Trophoblast cell (in vitro differentiated cells and primary cell): ENCODE results near the gene CR1.
"Not testable (repeated sequence)": the region's sequence is repeated elsewhere in the genome, so short reads cannot be mapped to it uniquely, and the experiment has no call there.

ENCODE experiments used
- DNase-seq, 2 donors: peaks; one replicate each; pipeline ENCODE4 v3.0.0-alpha.2; 2016
- H2AFZ ChIP-seq: 2 replicates; pipeline ENCODE4 v1.6.1; 2013; ENCODE audit warnings: low read length, moderate library complexity, mild to moderate bottlenecking; ENCODE audit not compliant: insufficient read depth, poor library complexity
- H2AK5ac ChIP-seq: 2 replicates; pipeline ENCODE4 v1.6.1; 2013; ENCODE audit warnings: mild to moderate bottlenecking, low read length
- H2BK120ac ChIP-seq: 2 replicates; pipeline ENCODE4 v1.6.1; 2013; ENCODE audit warnings: low read length, mild to moderate bottlenecking, moderate library complexity; ENCODE audit not compliant: insufficient read depth, poor library complexity
- H2BK12ac ChIP-seq: 2 replicates; pipeline ENCODE4 v1.6.1; 2013; ENCODE audit warnings: mild to moderate bottlenecking, low read length, moderate library complexity
- H2BK5ac ChIP-seq: 2 replicates; pipeline ENCODE4 v1.6.1; 2013; ENCODE audit warnings: low read length, low read depth, moderate library complexity, mild to moderate bottlenecking; ENCODE audit not compliant: poor library complexity
- H3K14ac ChIP-seq: 2 replicates; pipeline ENCODE4 v1.6.1; 2013; ENCODE audit warnings: mild to moderate bottlenecking, low read length
- H3K18ac ChIP-seq: 2 replicates; pipeline ENCODE4 v1.6.1; 2013; ENCODE audit warnings: mild to moderate bottlenecking, low read length
- H3K23ac ChIP-seq: 2 replicates; pipeline ENCODE4 v1.6.1; 2013; ENCODE audit warnings: low read length
- H3K27ac ChIP-seq: 2 replicates; pipeline ENCODE4 v1.5.1; 2013; ENCODE audit warnings: low read depth, mild to moderate bottlenecking, inconsistent platforms, low read length, moderate library complexity
- H3K27me3 ChIP-seq: 2 replicates; pipeline ENCODE4 v1.6.1; 2013; ENCODE audit warnings: inconsistent platforms, mild to moderate bottlenecking, low read length, moderate library complexity; ENCODE audit not compliant: insufficient read depth
- H3K36me3 ChIP-seq, 2 experiments: 1 replicate in 1 of 2; 2 replicates in 1 of 2; pipeline ENCODE4 v1.6.1; 2013; ENCODE audit warnings: low read length in 2 of 2, mild to moderate bottlenecking in 2 of 2, moderate library complexity in 1 of 2; ENCODE audit not compliant: insufficient read depth in 2 of 2, control insufficient read depth in 1 of 2
- H3K4ac ChIP-seq: 2 replicates; pipeline ENCODE4 v1.6.1; 2013; ENCODE audit warnings: low read depth, mild to moderate bottlenecking, low read length, moderate library complexity
- H3K4me1 ChIP-seq, 2 experiments: 1 replicate in 1 of 2; 2 replicates in 1 of 2; pipeline ENCODE4 v1.6.1; 2013; ENCODE audit warnings: low read length in 2 of 2, mild to moderate bottlenecking in 2 of 2, moderate library complexity in 1 of 2; ENCODE audit not compliant: insufficient read depth in 2 of 2, control insufficient read depth in 1 of 2
- H3K4me2 ChIP-seq: 2 replicates; pipeline ENCODE4 v1.6.1; 2013; ENCODE audit warnings: inconsistent platforms, mild to moderate bottlenecking, low read length, moderate library complexity
- H3K4me3 ChIP-seq: 2 replicates; pipeline ENCODE4 v1.5.1; 2013; ENCODE audit warnings: mild to moderate bottlenecking, low read depth, low read length, inconsistent platforms
- H3K79me1 ChIP-seq: one replicate; pipeline ENCODE4 v1.6.1; 2013; ENCODE audit warnings: low read length
- H3K79me2 ChIP-seq: 2 replicates; pipeline ENCODE4 v1.6.1; 2013; ENCODE audit warnings: low read length, mild to moderate bottlenecking; ENCODE audit not compliant: control insufficient read depth, insufficient read depth, poor library complexity
- H3K9ac ChIP-seq: 2 replicates; pipeline ENCODE4 v1.6.1; 2013; ENCODE audit warnings: mild to moderate bottlenecking, low read length
- H3K9me3 ChIP-seq: 2 replicates; pipeline ENCODE4 v1.6.1; 2013; ENCODE audit warnings: low read depth, mild to moderate bottlenecking, control low read depth, inconsistent platforms, low read length; ENCODE audit not compliant: insufficient read depth
- H4K12ac ChIP-seq: 2 replicates; pipeline ENCODE4 v1.6.1; 2013; ENCODE audit warnings: low read depth, mild to moderate bottlenecking, low read length, moderate library complexity
- H4K8ac ChIP-seq: 2 replicates; pipeline ENCODE4 v1.6.1; 2013; ENCODE audit warnings: low read depth, mild to moderate bottlenecking, low read length, moderate library complexity
- H4K91ac ChIP-seq: one replicate; pipeline ENCODE4 v1.6.1; 2013; ENCODE audit warnings: low read depth, mild to moderate bottlenecking, low read length, moderate library complexity
- WGBS: extraction: QIAGEN DNeasy Blood & Tissue Kit; methylation state at CpG from one replicate; pipeline ENCODE4 v1.1.7; 2013; ENCODE audit warnings: missing lambda C conversion rate; ENCODE audit not compliant: insufficient read length, insufficient coverage; ENCODE audit errors: extremely low coverage; 5-methylcytosine and 5-hydroxymethylcytosine counted together

The CR1 gene

GRCh38 chr1:207581496-207582153 lies 85.7 kb downstream of the CR1 start:
- H2AK5ac ChIP-seq: no peak overlapping the region
- no peak overlapping the region for H3K23ac ChIP-seq
- no peak overlapping the region for H2BK12ac ChIP-seq
- H3K14ac ChIP-seq: no peak overlapping the region
- no peaks in the 10 kb centered on the region for H3K4me1 ChIP-seq
- no peaks in the 10 kb centered on the region for H3K79me1 ChIP-seq
- H3K36me3 ChIP-seq: no peaks in the 10 kb centered on the region
- no peaks in the 10 kb centered on the region for H3K79me2 ChIP-seq
- no peak overlapping the region for H3K9ac ChIP-seq
- no peak overlapping the region for H2AFZ ChIP-seq
- H4K12ac ChIP-seq: no peak overlapping the region
- H3K18ac ChIP-seq: no peak overlapping the region
- H4K8ac ChIP-seq: no peak overlapping the region
- no peak overlapping the region for H2BK120ac ChIP-seq
- H3K9me3 ChIP-seq: no peaks in the 10 kb centered on the region
- no CpG with 5 or more reads among the region's 8 CpGs for WGBS
- no peaks in the 10 kb centered on the region for H3K27me3 ChIP-seq
- H3K4me3 ChIP-seq: no peak overlapping the region
- no peak overlapping the region for H4K91ac ChIP-seq
- no peak overlapping the region for H2BK5ac ChIP-seq
- no peak overlapping the region for H3K4me2 ChIP-seq
- DNase-seq: no peak
- no peak overlapping the region for H3K27ac ChIP-seq
- no peak overlapping the region for H3K4ac ChIP-seq

DNA sequence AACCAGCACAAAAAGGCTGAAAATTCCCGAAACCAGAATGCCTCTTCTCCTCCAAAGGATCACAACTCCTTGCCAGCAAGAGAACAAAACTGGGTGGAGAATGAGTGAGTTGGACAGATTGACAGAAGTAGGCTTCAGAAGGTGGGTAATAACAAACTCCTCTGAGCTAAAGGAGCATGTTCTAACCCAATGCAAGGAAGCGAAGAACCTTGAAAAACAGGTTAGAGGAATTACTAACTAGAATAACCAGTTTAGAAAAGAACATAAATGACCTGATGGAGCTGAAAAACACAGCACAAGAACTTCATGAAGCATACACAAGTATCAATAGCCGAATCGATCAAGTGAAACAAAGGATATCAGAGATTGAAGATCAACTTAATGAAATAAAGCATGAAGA lies 93.5 kb downstream of the CR1 start:
- no CpG with 5 or more reads among the region's 4 CpGs for WGBS
- not testable (repeated sequence) for H3K4me1 ChIP-seq, H3K27me3 ChIP-seq, H3K4me2 ChIP-seq, H3K79me2 ChIP-seq, H3K9ac ChIP-seq, H2AFZ ChIP-seq, H3K79me1 ChIP-seq, H3K14ac ChIP-seq, H4K91ac ChIP-seq, H3K18ac ChIP-seq, H3K23ac ChIP-seq, H3K9me3 ChIP-seq, H3K4ac ChIP-seq, H3K4me3 ChIP-seq, H3K36me3 ChIP-seq, H2BK5ac ChIP-seq, H2BK12ac ChIP-seq, H4K12ac ChIP-seq, H4K8ac ChIP-seq, H2AK5ac ChIP-seq, H3K27ac ChIP-seq, H2BK120ac ChIP-seq
- peak in 1 of 2 donors; percentile 70 for DNase-seq

DNA sequence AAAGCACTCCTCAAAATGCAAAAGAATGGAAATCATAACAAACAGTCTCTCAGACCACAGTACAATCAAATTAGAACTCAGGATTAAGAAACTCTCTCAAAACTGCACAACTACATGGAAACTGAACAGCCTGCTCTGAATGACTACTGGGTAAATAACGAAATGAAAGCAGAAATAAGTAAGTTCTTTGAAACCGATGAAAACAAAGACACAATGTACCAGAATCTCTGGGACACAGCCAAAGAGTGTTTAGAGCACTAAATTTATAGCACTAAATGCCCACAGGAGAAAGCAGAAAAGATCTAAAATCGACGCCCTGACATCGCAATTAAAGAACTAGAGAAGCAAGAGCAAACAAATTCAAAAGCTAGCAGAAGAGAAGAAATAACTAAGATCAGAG lies 95.2 kb downstream of the CR1 start:
- H2BK5ac ChIP-seq, H2AK5ac ChIP-seq, H2BK12ac ChIP-seq, H3K79me2 ChIP-seq, H3K4me1 ChIP-seq, H3K79me1 ChIP-seq, H4K8ac ChIP-seq, H3K27ac ChIP-seq, H3K14ac ChIP-seq, H2AFZ ChIP-seq, H3K4me3 ChIP-seq, H4K91ac ChIP-seq, H3K9ac ChIP-seq, H3K9me3 ChIP-seq, H4K12ac ChIP-seq, H2BK120ac ChIP-seq, H3K36me3 ChIP-seq, H3K23ac ChIP-seq, DNase-seq, H3K18ac ChIP-seq, H3K4ac ChIP-seq, H3K4me2 ChIP-seq, H3K27me3 ChIP-seq: not testable (repeated sequence)
- WGBS: no CpG with 5 or more reads among the region's 5 CpGs

DNA sequence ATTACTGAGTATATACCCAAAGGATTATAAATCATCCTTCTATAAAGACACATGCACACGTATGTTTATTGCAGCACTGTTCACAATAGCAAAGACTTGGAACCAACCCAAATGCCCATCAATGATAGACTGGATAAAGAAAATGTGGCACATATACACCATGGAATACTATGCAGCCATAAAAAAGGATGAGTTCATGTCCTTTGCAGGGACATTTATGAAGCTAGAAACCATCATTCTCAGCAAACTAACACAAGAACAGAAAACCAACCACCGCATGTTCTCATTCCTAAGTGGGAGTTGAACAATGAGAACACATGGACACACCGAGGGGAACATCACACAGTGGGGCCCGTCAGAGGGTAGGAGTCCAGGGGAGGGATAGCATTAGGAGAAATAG lies 98.1 kb downstream of the CR1 start:
- not testable (repeated sequence) for H3K14ac ChIP-seq, H2AK5ac ChIP-seq, H2BK5ac ChIP-seq, H3K27me3 ChIP-seq, H3K27ac ChIP-seq, H3K9ac ChIP-seq, H3K79me1 ChIP-seq, H3K79me2 ChIP-seq, H2AFZ ChIP-seq, H2BK12ac ChIP-seq, H3K4ac ChIP-seq, H3K4me3 ChIP-seq, H2BK120ac ChIP-seq, H3K36me3 ChIP-seq, H4K12ac ChIP-seq, H3K9me3 ChIP-seq, DNase-seq, H3K23ac ChIP-seq, H3K18ac ChIP-seq, H4K8ac ChIP-seq, H4K91ac ChIP-seq, H3K4me2 ChIP-seq, H3K4me1 ChIP-seq
- WGBS: no CpG with 5 or more reads among the region's 4 CpGs
